Anterior cingulate cortex (tissue), 58 donors: ENCODE measurements around the gene ANO7.
A peak's percentile ranks its signal among the peaks of the same experiment; 100 is the strongest.

Source experiments
- DNase-seq, 58 donors: peaks; one replicate each; lab custom pipeline; 2025; lab: John Stamatoyannopoulos, UW

The ANO7 gene

DNA sequence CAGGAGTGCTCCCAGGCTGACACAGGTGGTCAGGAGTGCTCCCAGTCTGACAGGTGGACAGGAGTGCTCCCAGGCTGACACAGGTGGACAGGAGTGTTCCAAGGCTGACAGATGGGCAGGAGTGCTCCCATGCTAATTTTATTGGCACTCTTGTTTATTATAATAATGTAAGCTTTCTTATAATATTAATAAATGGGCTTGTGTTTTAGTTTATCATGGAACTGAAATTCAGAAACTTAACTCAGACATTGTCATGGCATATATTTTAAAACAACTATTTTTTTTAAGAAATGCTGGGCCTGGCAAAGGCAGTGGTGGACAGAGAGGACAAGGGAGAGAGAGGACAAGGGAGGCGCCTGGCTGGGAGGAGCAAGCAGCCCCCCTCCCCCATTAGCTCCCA lies 18.7 kb downstream of the ANO7 start:
- DNase-seq, result no peak

DNA sequence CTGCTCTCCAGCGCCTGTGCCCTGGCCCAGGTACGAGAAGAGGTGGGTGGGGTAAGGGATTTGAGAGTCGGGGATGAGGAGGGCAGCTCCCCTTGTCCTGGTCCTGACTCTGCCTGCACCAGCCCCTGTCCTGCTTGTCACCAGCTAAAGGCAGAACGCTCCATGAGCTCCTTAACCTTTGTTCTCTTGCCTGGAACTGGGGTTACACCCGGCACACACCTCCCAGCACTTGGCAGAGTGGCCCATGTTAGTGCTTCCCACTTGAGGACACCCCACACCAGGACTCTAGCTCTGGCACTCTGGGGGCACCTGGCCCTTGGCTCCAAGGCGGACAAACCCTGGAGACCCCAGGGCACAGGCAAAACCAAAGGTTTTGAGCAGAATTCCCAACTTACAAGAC lies 19.2 kb downstream of the ANO7 start:
- DNase-seq, result no peak

DNA sequence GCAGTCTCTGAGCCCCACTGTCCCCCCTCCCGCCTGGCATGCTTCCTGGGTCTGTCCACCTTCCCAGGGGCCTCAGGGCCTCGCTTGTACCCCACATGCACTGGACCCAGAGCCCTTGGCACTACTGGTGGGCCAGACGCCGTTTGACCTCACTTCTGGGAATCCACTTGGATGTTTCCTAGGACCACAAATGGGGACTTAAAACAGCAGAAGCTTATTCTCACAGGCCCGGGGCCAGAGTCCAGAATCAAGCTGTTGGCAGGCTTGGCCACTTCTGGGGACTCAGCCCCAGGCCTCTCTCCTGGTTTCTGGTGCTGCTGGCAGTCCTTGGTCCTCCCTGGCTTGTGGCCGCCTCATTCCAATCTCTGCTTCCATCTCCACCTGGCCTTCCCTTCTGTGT lies 19.6 kb downstream of the ANO7 start:
- peak in 39 of 58 donors; percentile 8 to 82 (median 36) for DNase-seq

DNA sequence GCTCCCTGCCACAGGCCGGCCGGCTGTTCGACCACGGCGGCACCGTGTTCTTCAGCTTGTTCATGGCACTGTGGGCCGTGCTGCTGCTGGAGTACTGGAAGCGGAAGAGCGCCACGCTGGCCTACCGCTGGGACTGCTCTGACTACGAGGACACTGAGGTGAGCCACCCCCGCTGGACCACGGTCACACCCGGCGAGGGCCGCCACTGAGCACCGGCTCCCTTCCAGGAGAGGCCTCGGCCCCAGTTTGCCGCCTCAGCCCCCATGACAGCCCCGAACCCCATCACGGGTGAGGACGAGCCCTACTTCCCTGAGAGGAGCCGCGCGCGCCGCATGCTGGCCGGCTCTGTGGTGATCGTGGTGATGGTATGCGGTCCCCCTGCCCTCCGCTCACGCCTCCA lies 20.8 kb downstream of the ANO7 start:
- no peak for DNase-seq

DNA sequence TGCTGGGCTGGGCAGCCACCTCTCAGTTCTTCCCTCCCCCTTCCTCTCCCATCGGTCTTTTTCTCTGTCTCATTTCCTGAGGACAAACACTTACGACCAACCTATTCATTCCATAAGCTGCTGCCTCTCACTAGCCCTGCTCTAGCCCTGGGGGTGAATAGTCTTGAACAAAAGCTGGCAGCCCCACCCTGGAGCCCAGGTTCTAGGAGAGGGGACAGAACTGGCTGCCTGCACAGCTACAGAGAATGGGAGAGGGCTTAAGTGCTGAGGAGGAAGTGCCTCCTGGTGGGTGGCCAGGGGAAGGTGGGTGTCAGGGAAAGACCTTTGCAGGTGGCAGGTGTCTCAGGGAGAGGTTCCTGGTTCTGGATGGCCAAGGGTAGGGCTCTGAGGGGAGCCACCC lies 22.8 kb downstream of the ANO7 start:
- DNase-seq, result no peak

DNA sequence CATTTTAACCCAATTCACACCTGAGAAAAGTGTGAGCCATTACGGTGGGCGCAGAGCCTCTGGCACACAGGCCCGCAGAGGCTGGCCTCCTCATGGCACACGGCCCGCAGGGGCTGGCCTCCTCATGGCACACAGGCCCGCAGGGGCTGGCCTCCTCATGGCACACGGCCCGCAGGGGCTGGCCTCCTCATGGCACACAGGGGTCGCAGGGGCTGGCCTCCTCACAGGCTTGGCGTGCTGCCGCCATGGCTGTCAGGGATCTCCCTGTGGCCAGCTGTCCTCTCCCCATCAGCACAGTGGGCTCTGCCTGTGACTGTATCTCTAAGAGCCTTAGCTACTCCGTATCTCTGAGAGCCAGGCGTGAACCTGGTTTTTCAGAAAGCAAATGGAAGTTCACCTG lies 24.6 kb downstream of the ANO7 start:
- DNase-seq, result no peak

DNA sequence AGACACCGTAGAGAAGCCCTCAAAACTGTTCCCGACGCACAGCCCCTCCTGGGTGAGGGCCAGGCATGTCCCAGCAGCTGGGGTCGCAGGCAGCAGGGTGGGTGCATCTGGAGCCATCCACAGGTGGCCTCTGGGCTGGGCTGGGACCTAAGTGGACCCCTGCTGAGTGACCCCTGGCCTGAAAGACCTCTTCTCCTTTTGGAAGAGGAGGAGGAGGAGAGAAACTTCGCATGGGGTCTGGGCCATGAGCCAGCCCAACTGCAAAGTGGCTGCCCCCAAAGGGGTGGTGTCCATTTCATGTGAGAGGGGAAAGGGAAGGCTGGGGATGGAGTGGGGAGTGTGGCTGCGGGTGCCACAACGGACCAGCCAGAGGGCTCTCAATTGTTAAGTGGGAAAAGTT lies 25.1 kb downstream of the ANO7 start:
- no peak for DNase-seq

DNA sequence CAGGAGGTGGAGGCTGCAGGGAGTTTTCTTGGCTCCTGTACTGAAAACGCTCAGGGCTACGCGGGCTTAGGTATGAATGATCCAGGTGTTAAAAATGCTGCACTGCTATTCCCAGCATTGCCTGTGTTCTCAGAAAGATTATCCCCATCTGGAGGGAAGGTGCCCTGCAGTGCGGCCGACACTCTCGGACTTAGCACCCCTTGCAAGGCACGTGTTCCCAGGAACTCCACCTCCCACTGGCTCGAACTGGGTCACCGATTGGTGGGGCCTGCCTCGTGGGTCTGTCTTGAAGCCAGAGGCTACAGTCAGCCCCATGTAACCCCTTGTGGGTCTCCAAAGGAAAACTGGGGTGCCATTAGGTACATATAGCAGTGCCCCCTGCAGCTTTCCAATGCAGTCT lies 25.7 kb downstream of the ANO7 start:
- no peak for DNase-seq

DNA sequence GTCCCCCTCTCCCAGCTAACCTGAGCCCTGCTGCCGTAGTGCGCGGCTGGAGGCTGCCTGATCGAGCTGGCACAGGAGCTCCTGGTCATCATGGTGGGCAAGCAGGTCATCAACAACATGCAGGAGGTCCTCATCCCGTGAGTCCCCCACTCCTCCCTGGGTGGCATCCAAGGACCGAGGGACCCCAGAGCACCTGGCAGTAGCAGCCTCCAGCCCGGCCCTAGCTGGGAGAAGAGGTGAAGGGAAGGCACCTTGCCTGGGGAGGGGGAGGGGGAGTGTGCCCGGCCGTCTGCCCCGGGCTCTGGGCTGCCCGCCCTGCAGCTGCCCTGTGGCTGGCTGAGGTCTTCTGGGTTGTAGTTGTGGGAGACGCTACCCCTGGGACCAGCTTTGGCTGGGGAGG lies 26.3 kb downstream of the ANO7 start:
- no peak for DNase-seq

DNA sequence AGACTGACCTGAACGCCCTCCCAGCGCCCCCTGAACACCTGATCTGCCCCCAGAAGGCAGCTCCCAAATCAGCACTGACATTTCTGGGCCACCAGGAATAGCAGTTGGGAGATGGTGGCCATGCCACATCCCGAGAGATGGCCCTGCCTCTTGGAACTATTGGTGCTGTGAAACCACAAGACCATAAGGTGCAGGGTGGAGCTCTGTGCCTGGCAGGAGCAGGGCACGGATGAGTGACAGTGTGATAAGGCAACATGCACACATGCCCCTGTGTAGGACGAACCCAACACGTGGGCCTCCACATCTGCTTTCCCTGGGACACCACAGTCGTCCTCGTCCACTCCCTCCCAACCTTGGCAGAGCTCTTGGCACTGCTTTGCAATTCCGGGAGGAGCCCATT lies 26.9 kb downstream of the ANO7 start:
- DNase-seq, result no peak

DNA sequence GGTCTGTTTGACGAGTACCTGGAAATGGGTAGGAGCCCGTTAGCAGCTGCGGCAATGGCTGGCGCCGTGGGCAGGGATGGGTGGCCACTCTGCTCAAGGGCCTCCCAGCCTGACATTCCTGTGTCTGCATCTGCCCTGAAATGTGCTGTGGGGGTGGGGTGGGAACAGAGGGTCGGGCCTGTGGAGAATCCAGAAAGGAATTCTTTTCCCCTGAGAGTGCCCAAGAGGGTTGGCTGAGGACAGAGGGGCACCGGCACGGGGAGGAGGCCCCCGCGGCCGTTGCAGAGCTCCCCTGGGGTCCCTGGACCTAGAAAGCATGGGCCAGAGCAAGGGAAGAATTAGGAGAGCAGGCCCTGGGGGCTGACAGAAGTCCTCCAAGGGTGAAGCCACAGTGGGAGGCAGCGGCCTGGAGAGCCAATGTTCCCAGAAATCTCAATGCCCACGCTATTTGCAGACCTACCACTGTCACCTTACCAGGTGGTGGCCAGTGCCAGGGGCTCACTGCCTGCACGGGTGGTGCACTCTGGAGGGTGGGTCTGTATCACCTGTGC lies 27.8 kb downstream of the ANO7 start:
- no peak for DNase-seq

DNA sequence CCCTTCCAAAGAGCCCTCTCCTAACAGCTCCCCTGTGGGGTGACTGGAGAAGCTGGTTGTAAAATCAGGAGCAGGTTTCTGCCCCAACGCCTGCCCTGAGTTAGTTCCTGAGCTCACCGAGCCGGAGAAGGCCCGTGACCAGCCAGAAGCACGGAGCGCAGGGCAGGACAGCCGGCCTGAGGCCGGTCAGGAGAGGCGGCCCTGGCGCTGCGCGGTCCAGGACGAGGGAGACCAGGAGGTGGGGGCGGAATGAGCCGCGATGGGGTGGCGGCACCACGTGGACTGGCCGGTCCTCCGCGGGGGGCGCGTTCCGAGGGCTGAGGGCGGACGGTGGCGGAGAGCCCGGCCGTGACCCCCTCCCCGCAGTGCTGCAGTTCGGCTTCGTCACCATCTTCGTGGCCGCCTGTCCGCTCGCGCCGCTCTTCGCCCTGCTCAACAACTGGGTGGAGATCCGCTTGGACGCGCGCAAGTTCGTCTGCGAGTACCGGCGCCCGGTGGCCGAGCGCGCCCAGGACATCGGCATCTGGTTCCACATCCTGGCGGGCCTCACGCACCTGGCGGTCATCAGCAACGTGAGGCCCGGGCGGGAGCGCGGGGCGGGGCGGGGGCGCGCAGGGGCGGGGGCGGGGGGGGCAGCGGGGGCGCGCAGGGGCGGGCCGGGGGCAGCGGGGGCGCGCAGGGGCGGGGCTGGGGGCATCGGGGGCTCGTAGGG lies 29.0 kb downstream of the ANO7 start:
- peak in 50 of 58 donors; percentile 25 to 82 (median 59) for DNase-seq

DNA sequence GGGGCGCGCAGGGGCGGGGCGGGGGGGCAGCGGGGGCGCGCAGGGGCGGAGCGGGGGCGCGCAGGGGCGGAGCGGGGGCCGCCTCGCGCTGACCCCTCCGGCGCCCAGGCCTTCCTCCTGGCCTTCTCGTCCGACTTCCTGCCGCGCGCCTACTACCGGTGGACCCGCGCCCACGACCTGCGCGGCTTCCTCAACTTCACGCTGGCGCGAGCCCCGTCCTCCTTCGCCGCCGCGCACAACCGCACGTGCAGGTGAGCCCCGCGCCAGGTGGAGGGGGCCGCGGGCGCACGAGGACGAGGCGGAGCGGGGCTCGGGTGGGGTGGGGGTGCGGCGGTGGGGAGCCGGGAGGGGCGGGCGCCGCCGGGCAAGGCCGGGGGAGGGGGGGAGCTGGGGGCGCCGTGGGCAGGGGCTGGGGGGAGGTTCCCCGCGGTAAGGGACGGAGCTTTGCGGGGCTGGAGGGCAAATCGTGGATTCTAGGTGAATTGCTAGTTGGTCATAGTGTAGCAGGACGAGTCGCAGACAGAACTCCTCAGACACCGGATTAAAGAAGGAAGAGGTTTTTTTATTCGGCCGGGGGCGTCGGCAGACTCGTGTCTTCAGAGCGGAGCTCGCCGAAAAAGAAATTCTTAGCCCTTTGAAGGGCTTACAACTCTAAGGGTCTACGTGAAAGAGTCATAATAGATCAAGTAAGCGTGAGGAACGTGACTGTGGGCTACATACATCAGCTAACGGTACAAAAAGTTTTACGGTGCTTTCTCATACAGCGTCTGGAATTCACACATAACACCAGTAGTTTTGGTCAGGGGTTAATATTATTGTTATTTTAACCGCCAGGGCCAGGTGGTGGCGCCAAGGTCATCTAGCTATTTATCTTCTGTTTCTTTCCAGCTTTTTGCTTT lies 29.9 kb downstream of the ANO7 start:
- DNase-seq, result peak in 12 of 58 donors; percentile 13 to 36 (median 26)

DNA sequence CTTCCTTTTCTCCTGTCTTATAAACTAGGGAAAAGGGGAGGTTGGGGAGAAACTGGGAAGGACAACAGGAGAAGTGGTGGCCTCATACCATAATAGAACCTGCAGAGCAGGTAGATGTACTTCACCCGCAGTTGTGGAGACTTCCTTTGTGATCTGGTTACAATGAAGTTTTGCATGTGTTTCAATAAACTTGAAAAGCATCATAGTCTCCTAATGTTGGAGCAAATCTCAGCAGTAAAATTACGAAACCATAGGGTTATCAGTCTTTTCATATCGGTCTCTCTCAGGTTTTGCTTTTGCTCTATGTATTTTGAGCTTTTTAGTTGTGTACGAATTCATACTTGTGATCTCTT lies 30.5 kb downstream of the ANO7 start:
- no peak for DNase-seq

DNA sequence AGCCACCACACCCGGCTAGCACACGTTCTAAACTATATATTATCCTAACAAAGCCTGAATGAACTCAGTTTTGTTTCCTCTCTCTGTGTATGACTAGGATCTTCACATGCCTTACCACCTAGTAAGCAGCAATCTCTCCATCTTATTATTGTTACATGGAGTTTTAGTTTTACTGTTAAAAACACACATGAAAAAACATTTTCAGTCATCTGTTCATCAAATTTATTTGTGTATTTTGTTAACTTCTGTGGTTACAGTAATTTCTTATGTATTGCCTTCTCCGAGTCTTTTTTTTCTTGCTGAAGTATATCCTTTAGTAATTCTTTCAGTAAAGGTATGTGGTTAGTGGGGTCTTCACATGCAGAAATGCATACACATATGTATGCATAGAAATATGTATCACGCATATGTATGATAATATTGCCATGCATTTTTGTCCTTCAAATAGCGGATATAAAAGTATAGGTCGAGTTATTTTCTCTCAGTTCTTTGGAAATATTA lies 31.4 kb downstream of the ANO7 start:
- DNase-seq, result no peak

DNA sequence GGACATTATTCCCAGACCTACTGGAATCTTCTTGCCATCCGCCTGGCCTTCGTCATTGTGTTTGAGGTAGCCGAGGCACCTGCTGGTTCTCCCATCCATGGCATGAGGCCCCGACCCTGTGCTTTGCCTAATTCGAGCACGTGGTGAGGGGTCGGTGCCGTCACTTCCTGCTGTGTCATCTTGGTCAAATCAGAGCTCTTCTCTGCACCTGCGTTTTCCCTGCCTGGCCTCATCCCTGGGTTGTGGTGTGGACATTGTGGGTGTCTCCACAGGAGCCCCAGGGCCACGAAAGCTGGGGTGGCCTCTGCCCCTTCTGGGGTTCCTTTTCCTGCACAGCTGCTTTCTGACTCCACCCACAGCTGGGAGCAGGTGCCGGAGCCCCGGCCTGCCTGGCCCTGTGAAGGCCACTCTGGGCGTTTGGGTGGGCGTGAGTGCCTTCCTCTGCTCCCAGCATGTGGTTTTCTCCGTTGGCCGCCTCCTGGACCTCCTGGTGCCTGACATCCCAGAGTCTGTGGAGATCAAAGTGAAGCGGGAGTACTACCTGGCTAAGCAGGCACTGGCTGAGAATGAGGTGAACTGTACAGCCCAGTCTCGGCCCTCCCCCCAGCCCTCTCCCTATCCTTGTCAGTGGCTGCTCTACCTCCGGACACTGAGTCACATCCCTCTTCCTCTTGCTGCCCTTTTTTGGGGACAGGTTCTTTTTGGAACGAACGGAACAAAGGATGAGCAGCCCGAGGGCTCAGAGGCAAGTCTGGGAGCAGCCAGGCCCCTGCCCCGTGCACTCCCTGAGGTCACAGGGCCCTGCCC lies 34.9 kb downstream of the ANO7 start:
- DNase-seq, result no peak

DNA sequence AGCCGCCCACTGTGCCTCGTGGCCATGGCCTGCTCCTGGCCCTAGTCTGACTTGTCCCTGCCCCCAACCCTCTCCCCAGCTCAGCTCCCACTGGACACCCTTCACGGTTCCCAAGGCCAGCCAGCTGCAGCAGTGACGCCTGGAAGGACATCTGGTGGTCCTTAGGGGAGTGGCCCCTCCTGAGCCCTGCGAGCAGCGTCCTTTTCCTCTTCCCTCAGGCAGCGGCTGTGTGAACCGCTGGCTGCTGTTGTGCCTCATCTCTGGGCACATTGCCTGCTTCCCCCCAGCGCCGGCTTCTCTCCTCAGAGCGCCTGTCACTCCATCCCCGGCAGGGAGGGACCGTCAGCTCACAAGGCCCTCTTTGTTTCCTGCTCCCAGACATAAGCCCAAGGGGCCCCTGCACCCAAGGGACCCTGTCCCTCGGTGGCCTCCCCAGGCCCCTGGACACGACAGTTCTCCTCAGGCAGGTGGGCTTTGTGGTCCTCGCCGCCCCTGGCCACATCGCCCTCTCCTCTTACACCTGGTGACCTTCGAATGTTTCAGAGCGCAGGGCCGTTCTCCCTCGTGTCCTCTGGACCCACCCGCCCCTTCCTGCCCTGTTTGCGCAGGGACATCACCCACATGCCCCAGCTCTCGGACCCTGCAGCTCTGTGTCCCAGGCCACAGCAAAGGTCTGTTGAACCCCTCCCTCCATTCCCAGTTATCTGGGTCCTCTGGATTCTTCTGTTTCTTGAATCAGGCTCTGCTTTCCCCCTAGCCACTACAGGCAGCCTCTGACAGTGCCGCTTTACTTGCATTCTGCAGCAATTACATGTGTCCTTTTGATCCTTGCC lies 35.8 kb downstream of the ANO7 start:
- DNase-seq, result peak in 54 of 58 donors; percentile 22 to 92 (median 76)

DNA sequence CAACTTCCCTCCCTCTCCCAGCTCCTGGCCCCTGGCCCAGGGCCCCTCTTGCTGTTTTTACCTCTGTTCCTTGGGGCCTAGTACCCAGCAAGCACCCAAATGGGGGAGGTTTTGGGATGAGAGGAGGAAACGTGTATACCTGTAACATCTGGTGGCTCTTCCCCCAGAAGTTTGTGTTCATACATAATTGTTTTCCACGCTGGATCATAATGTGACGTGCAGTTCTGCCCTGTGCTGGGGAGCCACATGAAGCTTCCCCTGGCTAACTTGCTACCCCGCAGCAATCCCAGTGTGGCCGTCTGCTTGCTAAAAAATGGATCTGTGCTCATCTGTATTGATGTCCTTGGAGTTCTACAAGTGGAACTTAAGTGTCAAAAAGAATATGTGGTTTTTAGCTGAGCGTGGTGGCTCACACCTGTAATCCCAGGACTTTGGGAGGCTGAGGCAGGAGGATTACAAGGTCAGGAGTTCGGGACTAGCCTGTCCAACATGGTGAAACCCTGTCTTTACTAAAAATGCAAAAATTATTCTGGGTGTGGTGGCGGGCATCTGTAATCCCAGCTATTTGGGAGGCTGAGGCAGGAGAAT lies 36.5 kb downstream of the ANO7 start:
- no peak for DNase-seq

DNA sequence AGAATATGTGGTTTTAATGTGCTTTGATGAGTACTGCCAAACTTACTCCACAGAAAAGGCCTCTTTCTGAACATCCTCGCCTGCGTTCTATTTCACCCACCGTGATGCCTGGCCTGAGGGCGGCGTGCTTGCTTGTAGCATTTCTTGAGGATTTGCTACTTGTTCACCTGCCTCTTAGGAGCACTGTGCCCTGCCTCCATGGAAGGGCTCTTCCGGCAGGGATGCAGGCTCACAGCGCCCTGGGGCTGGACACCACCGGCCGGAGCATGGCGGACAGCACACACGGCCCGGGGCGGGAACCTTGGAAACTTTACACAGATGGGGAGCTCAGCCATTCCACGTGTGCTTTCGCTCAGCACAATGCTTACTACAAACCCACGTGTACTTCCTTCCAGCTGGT lies 37.1 kb downstream of the ANO7 start:
- DNase-seq, result no peak
